ENCODE results near the gene UVRAG.

UVRAG gene

DNA sequence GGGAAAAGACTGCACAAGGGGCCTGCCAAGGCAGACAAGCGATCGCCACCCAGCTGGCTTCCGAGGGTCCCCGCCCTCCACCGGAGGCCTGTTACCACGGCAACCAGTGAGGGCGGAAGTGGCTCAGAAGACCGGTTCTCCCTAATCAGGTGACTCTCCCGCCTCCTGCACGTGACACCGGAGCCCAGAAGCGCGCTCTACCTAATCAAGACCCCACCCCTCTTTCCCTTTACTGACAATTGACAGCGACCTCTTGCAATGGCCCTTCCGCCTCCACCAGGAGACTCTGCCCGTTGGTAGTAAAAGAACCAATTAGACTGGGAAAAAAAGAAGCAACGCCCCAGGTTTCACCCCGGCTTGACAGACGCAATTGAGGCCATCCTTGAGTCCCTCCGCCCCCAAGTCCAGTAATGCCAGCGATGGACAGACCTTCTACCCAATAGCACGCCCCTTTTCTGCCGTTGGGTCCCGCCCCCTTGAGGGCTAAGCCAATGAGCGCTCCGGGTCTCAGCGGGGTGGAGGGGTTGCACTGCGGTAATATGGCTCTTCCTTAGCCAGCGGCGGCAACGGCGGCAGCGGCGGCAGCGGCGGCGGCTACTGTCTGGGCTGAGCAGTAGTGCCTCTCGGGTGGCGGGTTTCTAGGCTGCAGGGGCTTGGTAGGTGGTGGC, at the start of gene UVRAG:
Gene UVRAG (plus strand): TSS at position 534 of the 668 bp plus-strand sequence. CDS start 198 bp downstream, outside the sequence.
- in situ Hi-C loops (cut with MboI; ENCODE audit: low sequenced_read_pairs): no loop called here

DNA sequence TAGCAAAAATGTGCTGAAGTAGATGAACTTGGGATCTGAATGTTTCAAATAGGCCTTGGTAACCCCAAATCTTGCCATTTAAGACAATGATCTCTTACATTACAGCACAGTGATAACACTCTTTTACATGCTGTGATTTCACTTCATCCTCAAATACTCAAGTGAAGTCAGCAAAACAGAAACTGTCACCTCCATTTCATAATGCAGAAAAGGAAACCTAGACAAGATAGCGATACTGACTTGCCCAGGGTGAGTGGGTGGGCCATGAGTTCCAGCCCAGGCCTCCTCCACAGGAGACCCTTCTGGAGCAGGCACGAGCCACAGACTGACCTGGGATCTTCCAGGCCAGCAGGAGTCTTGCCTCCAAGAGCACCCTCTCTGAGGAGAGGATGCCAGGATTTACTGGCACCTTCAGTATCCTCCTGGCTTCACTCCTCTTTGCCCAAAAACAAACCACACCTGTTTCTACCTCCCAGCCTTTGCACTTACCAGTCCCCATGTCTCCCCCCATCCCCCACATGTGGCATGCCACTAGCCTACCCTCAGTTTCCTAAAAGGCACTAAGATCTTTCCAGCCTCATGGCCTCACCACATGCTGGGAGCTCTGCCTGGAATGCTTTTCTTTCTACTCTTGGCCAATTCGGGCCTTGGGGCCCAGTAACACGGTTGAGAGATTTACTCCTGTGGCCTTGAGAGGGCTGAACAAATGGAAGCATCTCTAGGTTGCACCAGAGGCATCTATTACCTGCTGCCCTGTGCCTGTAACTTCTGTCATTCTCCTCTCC, 48.4 kb upstream of the UVRAG start:
- in situ Hi-C loops (cut with MboI; ENCODE audit: low sequenced_read_pairs): no loop called here

DNA sequence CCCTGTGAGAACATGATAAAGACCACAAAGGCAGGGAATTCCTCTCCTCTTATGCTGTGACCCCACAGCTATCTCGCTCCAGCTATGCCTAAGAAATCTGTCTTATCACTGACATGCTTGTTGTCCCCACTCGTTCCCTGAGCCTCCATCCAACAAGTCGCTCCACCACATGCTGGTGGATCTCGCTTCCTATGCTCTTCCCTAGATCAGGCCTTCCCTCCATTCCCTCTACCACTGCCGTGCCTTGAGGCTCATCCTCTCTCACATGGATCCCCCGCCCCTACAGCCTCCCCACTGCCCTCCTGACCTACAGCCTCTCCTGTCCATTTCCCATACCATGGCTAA, 47.8 kb upstream of the UVRAG start:
- in situ Hi-C loops (cut with MboI; ENCODE audit: low sequenced_read_pairs): no loop called here

DNA sequence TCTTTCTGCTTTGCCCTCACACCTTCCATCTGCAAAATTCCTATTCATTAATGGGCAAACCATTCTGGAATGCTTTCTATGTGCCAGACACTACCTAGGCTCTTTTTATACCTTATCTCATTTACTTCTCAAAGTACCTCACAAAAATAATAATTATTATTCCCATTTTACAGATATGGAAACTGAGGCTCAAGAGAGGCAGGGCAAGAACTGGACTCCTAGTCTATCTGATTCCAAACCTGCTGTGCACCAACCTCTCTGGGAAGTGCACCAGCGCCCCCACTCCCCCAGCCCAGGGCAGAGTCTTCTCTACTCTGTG, 47.3 kb upstream of the UVRAG start:
- in situ Hi-C loops (cut with MboI; ENCODE audit: low sequenced_read_pairs): no loop called here

DNA sequence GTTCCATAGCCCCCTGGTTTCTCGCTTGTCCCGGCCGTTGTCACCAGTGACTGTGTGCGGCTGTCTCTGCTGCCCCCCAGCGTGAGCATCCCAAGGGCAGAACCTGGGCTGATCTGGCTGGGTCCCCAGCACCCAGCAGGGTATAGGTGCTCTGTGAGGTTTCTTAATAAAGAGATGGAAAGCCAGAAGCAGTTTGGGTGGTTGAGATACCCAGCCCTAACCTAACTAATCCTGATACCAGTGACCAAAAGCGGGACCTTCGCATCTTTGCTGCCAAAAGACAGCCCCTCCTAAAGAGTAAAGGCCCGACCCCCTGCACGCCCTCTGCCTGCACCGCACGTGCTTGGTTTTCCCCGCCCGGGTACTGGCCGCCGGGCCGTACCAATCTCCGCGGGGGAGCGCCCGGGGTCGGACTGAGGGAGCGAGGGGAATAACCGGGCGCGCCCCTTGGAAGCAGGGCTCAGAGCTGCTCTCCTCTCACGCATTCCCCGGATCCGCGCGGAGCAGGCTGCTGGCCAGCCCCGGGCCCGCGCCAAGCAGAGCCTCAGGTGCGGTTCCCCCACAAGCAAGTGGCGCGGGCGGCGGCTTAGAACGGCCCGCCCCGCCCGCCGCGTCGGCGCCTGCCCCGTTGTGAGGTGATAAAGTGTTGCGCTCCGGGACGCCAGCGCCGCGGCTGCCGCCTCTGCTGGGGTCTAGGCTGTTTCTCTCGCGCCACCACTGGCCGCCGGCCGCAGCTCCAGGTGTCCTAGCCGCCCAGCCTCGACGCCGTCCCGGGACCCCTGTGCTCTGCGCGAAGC, 46.7 kb upstream of the UVRAG start, which contains the start of gene DGAT2:
Gene DGAT2 (plus strand): TSS at position 667 of the 797 bp plus-strand sequence. CDS start 214 bp downstream, outside the sequence.
- in situ Hi-C loops (cut with MboI; ENCODE audit: low sequenced_read_pairs): no loop called here

- in situ Hi-C loops (cut with MboI; ENCODE audit: low sequenced_read_pairs): no loop called here
Measured at GRCh38 chr11:75768909-75769771, 45.9 kb upstream of the UVRAG start.

GRCh38 chr11:75770102-75770501, 44.9 kb upstream of the UVRAG start:
- in situ Hi-C loops (cut with MboI; ENCODE audit: low sequenced_read_pairs): no loop called here

DNA sequence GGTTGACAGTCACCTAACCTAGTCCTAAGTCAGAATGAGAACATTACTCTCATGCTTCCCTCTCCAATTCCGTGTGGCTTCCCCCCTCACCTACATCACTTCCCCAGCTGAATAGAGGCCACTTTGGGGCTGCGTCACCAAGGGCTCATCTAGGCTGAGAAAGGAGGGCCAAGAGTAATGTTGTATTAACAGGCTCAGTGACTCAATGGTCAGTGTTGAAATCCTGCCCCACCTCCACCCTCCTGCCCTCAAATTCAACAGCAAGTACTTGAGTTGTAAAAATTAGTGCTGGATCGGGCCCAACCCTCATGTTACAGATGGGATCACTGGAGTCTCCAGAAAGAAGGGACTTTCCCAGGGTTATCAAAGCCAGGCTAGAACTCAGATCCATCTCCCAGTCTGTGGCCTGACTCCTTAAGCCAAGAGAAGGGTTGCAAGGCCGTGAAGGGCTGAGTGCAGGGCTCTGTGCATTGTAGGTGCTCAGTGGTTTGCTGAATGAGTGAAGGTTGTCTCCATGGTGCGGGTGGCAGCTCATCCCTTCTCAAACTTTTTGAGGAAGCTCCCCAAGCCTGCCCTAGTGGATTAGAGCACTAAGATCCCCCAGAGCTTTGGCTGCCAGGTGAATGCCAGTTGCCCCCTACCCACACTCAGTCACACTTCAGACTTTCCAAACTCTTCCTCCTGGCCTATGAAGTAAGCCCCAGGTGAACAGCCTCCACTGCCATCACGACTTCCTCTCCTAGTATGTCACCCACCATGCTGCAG, 43.2 kb upstream of the UVRAG start:
- in situ Hi-C loops (cut with MboI; ENCODE audit: low sequenced_read_pairs): no loop called here

- in situ Hi-C loops (cut with MboI; ENCODE audit: low sequenced_read_pairs): no loop called here
Measured at GRCh38 chr11:75773595-75774353, 41.2 kb upstream of the UVRAG start.

DNA sequence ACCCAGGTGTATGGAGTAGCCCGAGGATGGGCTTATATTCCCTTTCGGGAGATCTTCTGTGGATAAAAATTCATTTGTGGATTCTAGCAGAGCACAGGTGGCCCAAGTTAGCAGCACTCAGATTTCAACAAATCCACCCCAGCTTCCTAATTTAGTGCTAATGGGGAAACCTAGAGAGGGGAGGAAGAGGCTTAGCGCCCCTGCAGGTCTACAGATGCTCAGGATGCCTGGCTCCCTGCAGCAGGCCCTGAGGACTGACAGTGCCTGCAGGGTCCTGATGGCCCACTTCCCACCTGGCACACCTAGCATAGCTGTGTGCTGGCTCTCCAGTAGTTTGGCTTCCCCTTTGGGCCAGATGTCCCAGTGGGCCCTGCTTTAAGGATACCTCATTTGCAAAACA, 40.0 kb upstream of the UVRAG start:
- in situ Hi-C loops (cut with MboI; ENCODE audit: low sequenced_read_pairs): no loop called here

- in situ Hi-C loops (cut with MboI; ENCODE audit: low sequenced_read_pairs): no loop called here
Measured at GRCh38 chr11:75776546-75776945, 38.5 kb upstream of the UVRAG start.

DNA sequence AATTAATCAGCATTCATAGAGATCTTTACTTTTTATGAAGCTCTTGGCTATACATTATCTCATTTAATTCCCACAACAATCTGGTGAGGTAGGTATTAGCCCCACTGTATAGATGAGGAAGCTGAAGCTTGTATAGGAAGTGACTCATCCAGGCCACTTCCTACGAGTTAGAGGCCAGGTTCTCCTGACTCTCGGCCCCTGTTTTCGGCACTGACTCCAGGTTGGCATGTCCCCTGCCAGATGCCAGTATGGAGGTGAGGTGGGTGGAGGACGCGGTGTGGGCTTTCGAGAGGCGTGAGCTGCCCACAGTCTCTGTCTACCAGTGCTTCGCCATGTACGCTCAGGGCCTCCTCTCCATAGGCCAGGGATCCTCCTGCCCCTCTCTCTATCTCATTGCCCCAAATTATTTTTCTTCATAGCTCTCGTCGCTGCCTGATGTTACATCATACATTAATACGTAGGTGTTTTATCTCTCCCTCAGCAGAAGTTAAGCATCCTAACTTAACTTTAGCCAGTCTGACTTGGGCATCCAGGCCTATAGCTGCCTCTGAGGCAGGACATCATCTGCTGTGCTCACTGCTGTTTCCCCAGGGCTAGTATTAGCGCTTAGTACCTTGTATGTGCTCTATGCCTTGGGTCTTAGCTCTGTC, 37.4 kb upstream of the UVRAG start:
- in situ Hi-C loops (cut with MboI; ENCODE audit: low sequenced_read_pairs): no loop called here

GRCh38 chr11:75778962-75779361, 36.0 kb upstream of the UVRAG start:
- in situ Hi-C loops (cut with MboI; ENCODE audit: low sequenced_read_pairs): no loop called here

DNA sequence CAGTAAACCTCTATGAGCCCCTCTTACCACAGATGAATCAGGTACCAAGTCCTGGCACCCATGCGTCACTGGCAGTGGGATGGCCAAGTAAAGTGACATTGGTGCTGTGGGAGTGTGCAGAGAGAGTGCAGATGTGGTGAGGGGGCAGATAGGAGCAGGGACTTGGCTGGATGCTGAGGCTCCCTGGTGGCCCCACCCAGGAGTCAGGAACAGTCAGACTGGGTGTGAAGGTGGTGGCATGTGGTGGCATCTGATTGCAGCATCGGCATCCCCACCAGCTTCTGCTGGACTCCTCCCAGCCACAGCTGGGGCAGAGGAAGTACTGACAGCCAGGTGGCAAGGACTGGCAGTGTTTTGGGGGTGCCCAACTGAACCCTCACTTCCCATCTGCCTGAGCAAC, 35.0 kb upstream of the UVRAG start:
- in situ Hi-C loops (cut with MboI; ENCODE audit: low sequenced_read_pairs): no loop called here

- in situ Hi-C loops (cut with MboI; ENCODE audit: low sequenced_read_pairs): no loop called here
Measured at GRCh38 chr11:75780888-75781287, 34.1 kb upstream of the UVRAG start.

DNA sequence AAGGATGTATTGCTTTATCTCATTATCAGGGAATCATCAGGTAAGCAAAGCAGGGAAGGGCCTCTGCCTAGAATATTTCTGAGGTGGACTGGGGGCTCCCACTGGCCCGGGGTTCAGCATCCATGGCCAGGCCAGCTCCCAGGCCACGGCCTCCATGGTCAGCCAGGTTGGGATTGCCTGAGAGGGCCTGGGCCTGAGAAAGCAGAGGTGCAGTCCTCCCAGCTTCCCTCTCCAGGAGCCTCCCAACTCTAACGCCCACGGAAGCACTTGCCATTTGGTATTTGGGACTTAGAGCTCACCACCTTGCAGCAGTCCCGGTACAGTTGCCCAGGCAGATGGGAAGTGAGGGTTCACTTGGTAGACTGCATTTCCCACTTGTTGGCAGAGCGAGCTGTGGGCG, 33.7 kb upstream of the UVRAG start:
- in situ Hi-C loops (cut with MboI; ENCODE audit: low sequenced_read_pairs): no loop called here

- in situ Hi-C loops (cut with MboI; ENCODE audit: low sequenced_read_pairs): no loop called here
Measured at GRCh38 chr11:75781831-75782230, 33.2 kb upstream of the UVRAG start.

DNA sequence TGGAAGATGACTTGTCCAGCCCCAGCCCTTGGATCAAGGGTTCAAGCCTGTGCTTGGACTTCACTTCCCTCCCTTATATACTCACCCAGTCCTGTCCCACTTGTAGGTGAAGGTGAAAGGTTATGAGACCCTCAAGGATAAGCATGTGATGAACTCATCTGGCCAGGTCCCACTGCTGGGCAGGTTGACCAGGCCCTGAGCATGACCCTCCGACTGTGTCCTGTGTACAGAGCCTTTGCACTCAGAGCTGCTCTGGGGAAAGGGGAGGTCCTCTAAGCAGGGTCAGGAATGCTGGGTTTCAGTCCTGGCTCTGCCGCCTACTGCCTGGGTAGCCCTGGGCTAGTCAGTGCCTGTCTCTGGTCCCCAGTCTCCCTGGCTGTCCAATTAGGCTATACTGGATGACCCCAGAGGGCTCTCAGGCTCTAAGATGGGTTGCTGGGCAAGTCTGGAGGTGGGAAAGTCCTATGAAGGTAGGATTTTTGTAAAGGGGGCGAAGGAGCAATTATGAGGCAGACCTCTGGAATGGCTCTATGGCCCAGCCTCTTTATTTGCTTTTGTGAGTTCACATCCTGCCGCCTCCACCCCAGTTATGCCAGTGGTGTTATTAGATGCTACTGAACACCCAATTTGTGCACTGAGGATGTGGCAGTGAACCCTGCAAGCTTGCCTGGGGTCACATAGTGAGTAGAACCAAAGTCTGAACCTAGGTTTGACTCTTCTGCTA, 32.3 kb upstream of the UVRAG start:
- in situ Hi-C loops (cut with MboI; ENCODE audit: low sequenced_read_pairs): no loop called here

Data from HL-60/S4 (cell line).